ENCODE data around the gene NLN.

DNA sequence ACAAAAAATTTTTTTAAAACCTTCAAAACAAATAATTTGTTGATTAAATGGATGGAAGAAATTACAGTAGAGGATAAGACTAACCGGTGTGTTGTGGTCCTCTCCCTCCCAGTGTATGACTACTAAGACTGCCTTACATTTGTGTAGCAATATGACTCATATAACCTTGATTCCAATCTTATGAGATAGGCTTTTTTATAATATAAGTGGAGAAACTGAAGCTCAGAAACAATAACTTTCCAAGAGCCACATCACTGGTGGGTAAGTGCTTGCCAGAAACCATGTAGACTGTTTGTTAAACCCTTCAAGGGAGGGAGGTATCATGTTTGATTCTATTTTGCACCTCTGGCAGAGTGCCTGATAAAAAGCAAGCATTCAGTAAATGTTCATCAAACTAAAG is 47.5 kb downstream of the NLN start:
- TF ChIP-seq, protein P1, sequence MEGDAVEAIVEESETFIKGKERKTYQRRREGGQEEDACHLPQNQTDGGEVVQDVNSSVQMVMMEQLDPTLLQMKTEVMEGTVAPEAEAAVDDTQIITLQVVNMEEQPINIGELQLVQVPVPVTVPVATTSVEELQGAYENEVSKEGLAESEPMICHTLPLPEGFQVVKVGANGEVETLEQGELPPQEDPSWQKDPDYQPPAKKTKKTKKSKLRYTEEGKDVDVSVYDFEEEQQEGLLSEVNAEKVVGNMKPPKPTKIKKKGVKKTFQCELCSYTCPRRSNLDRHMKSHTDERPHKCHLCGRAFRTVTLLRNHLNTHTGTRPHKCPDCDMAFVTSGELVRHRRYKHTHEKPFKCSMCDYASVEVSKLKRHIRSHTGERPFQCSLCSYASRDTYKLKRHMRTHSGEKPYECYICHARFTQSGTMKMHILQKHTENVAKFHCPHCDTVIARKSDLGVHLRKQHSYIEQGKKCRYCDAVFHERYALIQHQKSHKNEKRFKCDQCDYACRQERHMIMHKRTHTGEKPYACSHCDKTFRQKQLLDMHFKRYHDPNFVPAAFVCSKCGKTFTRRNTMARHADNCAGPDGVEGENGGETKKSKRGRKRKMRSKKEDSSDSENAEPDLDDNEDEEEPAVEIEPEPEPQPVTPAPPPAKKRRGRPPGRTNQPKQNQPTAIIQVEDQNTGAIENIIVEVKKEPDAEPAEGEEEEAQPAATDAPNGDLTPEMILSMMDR (IDR thresholded peaks at IDR 0.05), result no peak
- no peak for TF ChIP-seq POLR2A (IDR thresholded peaks at IDR 0.05)

Data from Peyer's patch (tissue), 4 donors.